Measurements from ENCODE around the gene HNF1A. TPM values are rescaled to one million over a fixed set of nuclear protein-coding genes. Genes with fewer than 3 reads are reported as not detected.

Gene HNF1A
- total and polyA plus RNA-seq, 10 of the 15 experiments (the other 5 are each of a cell fraction or from before 2014, with no cell fraction given), result 0.10 TPM; not detected in 9

DNA sequence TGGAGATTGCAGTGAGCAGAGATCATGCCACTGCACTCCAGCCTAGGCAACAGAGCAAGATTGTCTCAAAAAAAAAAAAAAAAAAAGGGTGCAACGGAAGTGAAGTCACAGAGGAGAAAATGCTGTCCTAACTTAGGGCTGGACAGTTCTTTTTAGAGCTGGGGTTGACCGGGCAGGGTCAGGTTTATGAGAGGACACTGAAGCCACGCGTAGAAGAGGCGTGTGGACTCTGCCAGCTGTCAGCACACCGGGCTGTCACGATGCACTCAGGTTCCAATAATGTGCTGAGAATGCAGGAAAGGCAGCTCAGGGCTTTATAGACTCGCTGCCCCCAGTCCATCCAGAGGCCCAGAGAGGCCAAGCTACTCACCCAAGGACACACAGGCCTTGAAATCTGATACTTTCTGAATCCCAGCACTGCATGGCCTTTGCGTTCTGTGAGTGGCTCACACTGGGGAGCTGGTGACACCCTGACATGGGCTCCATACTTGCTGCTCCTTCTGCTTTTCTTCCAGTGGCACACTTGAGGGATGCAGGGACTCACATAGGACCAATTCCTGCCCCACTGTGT lies 45.3 kb upstream of the HNF1A start:
- Histone ChIP-seq H3K4me3 (no peak overlapping the region), H3K4me2 (ENCODE audit: control insufficient read depth, insufficient read depth) (no peak overlapping the region), H3K36me3 (ENCODE audit: control insufficient read depth in 2 of 2, insufficient read depth in 2 of 2, low read length in 1 of 2) (no peaks in the 10 kb centered on the region), H3K27me3 (replicated peaks in 1 of 2; ENCODE audit: control insufficient read depth in 2 of 2, insufficient read depth in 2 of 2, low read length in 1 of 2) (no peaks in the 10 kb centered on the region; a peak in 2 of 4 replicates), H3K27ac (ENCODE audit: control insufficient read depth, insufficient read depth) (no peak overlapping the region), H3K4me1 (ENCODE audit: control insufficient read depth, insufficient read depth, low read length) (no peaks in the 10 kb centered on the region; the same call in 1 of the 2 replicates), H3K79me2 (ENCODE audit: control insufficient read depth, insufficient read depth, low read length) (no peaks in the 10 kb centered on the region), H4K20me1 (ENCODE audit: control insufficient read depth, insufficient read depth) (no peaks in the 10 kb centered on the region), H2AFZ (ENCODE audit: control insufficient read depth, low read depth, low read length) (no peak overlapping the region), H3K9me3 (replicated peaks; ENCODE audit: control insufficient read depth, insufficient read depth, low read length) (no peaks in the 10 kb centered on the region), H3K9ac (ENCODE audit: control insufficient read depth, insufficient read depth, low read length) (no peak overlapping the region)
- WGBS (ENCODE audit: insufficient coverage, insufficient replicate concordance, low lambda C conversion rate, missing lambda C conversion rate), result 84% methylated on average over 8 of the region's 9 CpGs
- FAIRE-seq (no peak), ATAC-seq (no peak), DNase-seq (ENCODE audit: low read depth, low spot score) (no peak)
- intact Hi-C loops (cut with micrococcal nuclease; ENCODE audit: unreplicated experiment), result no loop called here
- RAD21 ChIA-PET (ENCODE audit: unreplicated experiment), result no interaction called here
- TF ChIP-seq POLR2AphosphoS5 (IDR thresholded peaks at IDR 0.05; ENCODE audit: low read length) (no peak), CREB1 (IDR thresholded peaks at IDR 0.05; ENCODE audit: low read depth) (no peak), CHD1 (IDR thresholded peaks at IDR 0.05; ENCODE audit: low read depth, low read length) (no peak), MEF2A (IDR thresholded peaks at IDR 0.05; ENCODE audit: insufficient read depth, low read depth, low read length) (no peak), RCOR1 (conservative IDR thresholded peaks at IDR 0.05; ENCODE audit: low read depth, low read length) (no peak), POLR2AphosphoS2 (IDR thresholded peaks at IDR 0.05; ENCODE audit: low read depth, low read length) (no peak), SUPT20H (IDR thresholded peaks at IDR 0.05; ENCODE audit: borderline replicate concordance, control insufficient read depth, low read depth, low read length) (no peak), RFX5 (IDR thresholded peaks at IDR 0.05; ENCODE audit: low read depth, low read length) (no peak), PAX8 (IDR thresholded peaks at IDR 0.05) (no peak), EGR1 (IDR thresholded peaks at IDR 0.05; ENCODE audit: borderline replicate concordance in 1 of 2, low read depth in 2 of 2, low read length in 2 of 2) (no peak), NRF1 (conservative IDR thresholded peaks at IDR 0.05; ENCODE audit: low read depth, low read length) (no peak)
- TF ChIP-seq, protein P1, sequence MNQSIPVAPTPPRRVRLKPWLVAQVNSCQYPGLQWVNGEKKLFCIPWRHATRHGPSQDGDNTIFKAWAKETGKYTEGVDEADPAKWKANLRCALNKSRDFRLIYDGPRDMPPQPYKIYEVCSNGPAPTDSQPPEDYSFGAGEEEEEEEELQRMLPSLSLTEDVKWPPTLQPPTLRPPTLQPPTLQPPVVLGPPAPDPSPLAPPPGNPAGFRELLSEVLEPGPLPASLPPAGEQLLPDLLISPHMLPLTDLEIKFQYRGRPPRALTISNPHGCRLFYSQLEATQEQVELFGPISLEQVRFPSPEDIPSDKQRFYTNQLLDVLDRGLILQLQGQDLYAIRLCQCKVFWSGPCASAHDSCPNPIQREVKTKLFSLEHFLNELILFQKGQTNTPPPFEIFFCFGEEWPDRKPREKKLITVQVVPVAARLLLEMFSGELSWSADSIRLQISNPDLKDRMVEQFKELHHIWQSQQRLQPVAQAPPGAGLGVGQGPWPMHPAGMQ (IDR thresholded peaks at IDR 0.05; ENCODE audit: borderline replicate concordance), result no peak
- TF ChIP-seq, protein P2, sequence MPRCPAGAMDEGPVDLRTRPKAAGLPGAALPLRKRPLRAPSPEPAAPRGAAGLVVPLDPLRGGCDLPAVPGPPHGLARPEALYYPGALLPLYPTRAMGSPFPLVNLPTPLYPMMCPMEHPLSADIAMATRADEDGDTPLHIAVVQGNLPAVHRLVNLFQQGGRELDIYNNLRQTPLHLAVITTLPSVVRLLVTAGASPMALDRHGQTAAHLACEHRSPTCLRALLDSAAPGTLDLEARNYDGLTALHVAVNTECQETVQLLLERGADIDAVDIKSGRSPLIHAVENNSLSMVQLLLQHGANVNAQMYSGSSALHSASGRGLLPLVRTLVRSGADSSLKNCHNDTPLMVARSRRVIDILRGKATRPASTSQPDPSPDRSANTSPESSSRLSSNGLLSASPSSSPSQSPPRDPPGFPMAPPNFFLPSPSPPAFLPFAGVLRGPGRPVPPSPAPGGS (IDR thresholded peaks at IDR 0.05; ENCODE audit: borderline replicate concordance, insufficient read depth, low read depth, low read length, poor library complexity, severe bottlenecking), result no peak
- TF ChIP-seq, protein P3, sequence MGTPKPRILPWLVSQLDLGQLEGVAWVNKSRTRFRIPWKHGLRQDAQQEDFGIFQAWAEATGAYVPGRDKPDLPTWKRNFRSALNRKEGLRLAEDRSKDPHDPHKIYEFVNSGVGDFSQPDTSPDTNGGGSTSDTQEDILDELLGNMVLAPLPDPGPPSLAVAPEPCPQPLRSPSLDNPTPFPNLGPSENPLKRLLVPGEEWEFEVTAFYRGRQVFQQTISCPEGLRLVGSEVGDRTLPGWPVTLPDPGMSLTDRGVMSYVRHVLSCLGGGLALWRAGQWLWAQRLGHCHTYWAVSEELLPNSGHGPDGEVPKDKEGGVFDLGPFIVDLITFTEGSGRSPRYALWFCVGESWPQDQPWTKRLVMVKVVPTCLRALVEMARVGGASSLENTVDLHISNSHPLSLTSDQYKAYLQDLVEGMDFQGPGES (IDR thresholded peaks at IDR 0.05), result no peak
- no TSS peak for BruUV-seq (replicated peaks)
- CTCF ChIA-PET, result interaction anchor here (0.6 to 1.0 kb wide), 3 partner anchors 11 to 286 kb away, joined by 3 read pairs; no protein-coding TSS in a partner anchor
- in situ Hi-C loops (cut with MboI), result no loop called here
- SMC1A ChIA-PET (ENCODE audit: uncharacterized antibody, unreplicated experiment), result interaction anchor here (0.5 to 1.9 kb wide), 2 partner anchors 32 to 428 kb away, joined by 3 to 4 read pairs; no protein-coding TSS in a partner anchor
- POLR2A ChIA-PET, result no interaction called here

Measured in GM12878 (cell line).